Measurements from ENCODE around the gene SNRPA. TPM values are rescaled to one million over a fixed set of nuclear protein-coding genes. Genes with fewer than 3 reads are reported as not detected.
A peak's percentile ranks its signal among the peaks of the same experiment; 100 is the strongest.

Gene SNRPA
- total and polyA plus RNA-seq, 2 of the 13 experiments (the other 11 are each of a cell fraction or from before 2014, with no cell fraction given): 59.6 to 162 TPM

GRCh38 chr19:40806423-40807146, 55.6 kb downstream of the SNRPA start (continued):
- TF ChIP-seq, protein P1, sequence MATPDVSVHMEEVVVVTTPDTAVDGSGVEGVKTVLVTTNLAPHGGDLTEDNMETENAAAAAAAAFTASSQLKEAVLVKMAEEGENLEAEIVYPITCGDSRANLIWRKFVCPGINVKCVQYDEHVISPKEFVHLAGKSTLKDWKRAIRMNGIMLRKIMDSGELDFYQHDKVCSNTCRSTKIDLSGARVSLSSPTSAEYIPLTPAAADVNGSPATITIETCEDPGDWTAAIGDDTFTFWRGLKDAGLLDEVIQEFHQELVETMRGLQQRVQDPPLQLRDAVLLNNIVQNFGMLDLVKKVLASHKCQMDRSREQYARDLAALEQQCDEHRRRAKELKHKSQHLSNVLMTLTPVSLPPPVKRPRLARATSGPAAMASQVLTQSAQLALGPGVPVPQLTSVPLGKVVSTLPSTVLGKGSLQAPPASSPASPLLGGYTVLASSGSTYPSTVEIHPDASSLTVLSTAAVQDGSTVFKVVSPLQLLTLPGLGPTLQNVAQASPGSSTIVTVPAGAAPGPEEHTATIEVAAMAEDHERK (CRISPR knock-in tag; IDR thresholded peaks at IDR 0.05; ENCODE audit: low read depth): no peak
- TF ChIP-seq, protein P2, sequence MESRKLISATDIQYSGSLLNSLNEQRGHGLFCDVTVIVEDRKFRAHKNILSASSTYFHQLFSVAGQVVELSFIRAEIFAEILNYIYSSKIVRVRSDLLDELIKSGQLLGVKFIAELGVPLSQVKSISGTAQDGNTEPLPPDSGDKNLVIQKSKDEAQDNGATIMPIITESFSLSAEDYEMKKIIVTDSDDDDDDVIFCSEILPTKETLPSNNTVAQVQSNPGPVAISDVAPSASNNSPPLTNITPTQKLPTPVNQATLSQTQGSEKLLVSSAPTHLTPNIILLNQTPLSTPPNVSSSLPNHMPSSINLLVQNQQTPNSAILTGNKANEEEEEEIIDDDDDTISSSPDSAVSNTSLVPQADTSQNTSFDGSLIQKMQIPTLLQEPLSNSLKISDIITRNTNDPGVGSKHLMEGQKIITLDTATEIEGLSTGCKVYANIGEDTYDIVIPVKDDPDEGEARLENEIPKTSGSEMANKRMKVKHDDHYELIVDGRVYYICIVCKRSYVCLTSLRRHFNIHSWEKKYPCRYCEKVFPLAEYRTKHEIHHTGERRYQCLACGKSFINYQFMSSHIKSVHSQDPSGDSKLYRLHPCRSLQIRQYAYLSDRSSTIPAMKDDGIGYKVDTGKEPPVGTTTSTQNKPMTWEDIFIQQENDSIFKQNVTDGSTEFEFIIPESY (CRISPR knock-in tag; IDR thresholded peaks at IDR 0.05): peak; percentile 99
- no peak for TF ChIP-seq PRPF4 (IDR thresholded peaks at IDR 0.05; ENCODE audit: low read depth, low read length, poor library complexity, severe bottlenecking)
- TF ChIP-seq ZNF749 (CRISPR knock-in tag; IDR thresholded peaks at IDR 0.05; ENCODE audit: borderline replicate concordance): no peak
- no peak for TF ChIP-seq ZNF761 (CRISPR knock-in tag; conservative IDR thresholded peaks at IDR 0.05)
- TF ChIP-seq MYC (CRISPR knock-in tag; IDR thresholded peaks at IDR 0.05; ENCODE audit: borderline replicate concordance): no peak; the same call in 1 of the 2 replicates
- no peak for TF ChIP-seq NKX3-1 (CRISPR knock-in tag; IDR thresholded peaks at IDR 0.05)
- TF ChIP-seq ZNF605 (CRISPR knock-in tag; IDR thresholded peaks at IDR 0.05): no peak
- peak; percentile 34; the same call in 1 of the 2 replicates for TF ChIP-seq RFX1 (IDR thresholded peaks at IDR 0.05)
- no peak for TF ChIP-seq ZNF782 (CRISPR knock-in tag; IDR thresholded peaks at IDR 0.05; ENCODE audit: borderline replicate concordance)
- no peak for TF ChIP-seq ZNF75D (CRISPR knock-in tag; IDR thresholded peaks at IDR 0.05; ENCODE audit: borderline replicate concordance)
- TF ChIP-seq ZKSCAN5 (CRISPR knock-in tag; IDR thresholded peaks at IDR 0.05): no peak
- TF ChIP-seq, protein P3, sequence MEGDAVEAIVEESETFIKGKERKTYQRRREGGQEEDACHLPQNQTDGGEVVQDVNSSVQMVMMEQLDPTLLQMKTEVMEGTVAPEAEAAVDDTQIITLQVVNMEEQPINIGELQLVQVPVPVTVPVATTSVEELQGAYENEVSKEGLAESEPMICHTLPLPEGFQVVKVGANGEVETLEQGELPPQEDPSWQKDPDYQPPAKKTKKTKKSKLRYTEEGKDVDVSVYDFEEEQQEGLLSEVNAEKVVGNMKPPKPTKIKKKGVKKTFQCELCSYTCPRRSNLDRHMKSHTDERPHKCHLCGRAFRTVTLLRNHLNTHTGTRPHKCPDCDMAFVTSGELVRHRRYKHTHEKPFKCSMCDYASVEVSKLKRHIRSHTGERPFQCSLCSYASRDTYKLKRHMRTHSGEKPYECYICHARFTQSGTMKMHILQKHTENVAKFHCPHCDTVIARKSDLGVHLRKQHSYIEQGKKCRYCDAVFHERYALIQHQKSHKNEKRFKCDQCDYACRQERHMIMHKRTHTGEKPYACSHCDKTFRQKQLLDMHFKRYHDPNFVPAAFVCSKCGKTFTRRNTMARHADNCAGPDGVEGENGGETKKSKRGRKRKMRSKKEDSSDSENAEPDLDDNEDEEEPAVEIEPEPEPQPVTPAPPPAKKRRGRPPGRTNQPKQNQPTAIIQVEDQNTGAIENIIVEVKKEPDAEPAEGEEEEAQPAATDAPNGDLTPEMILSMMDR (CRISPR knock-in tag; IDR thresholded peaks at IDR 0.05): peak; percentile 77
- no peak for TF ChIP-seq ZNF468 (CRISPR knock-in tag; IDR thresholded peaks at IDR 0.05)
- TF ChIP-seq DPF2 (CRISPR knock-in tag; IDR thresholded peaks at IDR 0.05; ENCODE audit: borderline replicate concordance, low read depth): no peak
- TF ChIP-seq MTA1 (CRISPR knock-in tag; IDR thresholded peaks at IDR 0.05; ENCODE audit: borderline replicate concordance): peak; percentile 39; the same call in 1 of the 2 replicates
- TF ChIP-seq, protein P4, sequence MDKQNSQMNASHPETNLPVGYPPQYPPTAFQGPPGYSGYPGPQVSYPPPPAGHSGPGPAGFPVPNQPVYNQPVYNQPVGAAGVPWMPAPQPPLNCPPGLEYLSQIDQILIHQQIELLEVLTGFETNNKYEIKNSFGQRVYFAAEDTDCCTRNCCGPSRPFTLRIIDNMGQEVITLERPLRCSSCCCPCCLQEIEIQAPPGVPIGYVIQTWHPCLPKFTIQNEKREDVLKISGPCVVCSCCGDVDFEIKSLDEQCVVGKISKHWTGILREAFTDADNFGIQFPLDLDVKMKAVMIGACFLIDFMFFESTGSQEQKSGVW (CRISPR knock-in tag; IDR thresholded peaks at IDR 0.05; ENCODE audit: borderline replicate concordance): no peak
- TF ChIP-seq, protein P5, sequence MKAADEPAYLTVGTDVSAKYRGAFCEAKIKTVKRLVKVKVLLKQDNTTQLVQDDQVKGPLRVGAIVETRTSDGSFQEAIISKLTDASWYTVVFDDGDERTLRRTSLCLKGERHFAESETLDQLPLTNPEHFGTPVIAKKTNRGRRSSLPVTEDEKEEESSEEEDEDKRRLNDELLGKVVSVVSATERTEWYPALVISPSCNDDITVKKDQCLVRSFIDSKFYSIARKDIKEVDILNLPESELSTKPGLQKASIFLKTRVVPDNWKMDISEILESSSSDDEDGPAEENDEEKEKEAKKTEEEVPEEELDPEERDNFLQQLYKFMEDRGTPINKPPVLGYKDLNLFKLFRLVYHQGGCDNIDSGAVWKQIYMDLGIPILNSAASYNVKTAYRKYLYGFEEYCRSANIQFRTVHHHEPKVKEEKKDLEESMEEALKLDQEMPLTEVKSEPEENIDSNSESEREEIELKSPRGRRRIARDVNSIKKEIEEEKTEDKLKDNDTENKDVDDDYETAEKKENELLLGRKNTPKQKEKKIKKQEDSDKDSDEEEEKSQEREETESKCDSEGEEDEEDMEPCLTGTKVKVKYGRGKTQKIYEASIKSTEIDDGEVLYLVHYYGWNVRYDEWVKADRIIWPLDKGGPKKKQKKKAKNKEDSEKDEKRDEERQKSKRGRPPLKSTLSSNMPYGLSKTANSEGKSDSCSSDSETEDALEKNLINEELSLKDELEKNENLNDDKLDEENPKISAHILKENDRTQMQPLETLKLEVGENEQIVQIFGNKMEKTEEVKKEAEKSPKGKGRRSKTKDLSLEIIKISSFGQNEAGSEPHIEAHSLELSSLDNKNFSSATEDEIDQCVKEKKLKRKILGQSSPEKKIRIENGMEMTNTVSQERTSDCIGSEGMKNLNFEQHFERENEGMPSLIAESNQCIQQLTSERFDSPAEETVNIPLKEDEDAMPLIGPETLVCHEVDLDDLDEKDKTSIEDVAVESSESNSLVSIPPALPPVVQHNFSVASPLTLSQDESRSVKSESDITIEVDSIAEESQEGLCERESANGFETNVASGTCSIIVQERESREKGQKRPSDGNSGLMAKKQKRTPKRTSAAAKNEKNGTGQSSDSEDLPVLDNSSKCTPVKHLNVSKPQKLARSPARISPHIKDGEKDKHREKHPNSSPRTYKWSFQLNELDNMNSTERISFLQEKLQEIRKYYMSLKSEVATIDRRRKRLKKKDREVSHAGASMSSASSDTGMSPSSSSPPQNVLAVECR (CRISPR knock-in tag; IDR thresholded peaks at IDR 0.05; ENCODE audit: borderline replicate concordance): peak; percentile 54; the same call in 1 of the 2 replicates

Measured in HepG2 (cell line).